H9 (cell line): Measurements from ENCODE around the gene RNF220. TPM values are rescaled to one million over a fixed set of nuclear protein-coding genes. Genes with fewer than 3 reads are reported as not detected.

Experiments
- DNase-seq: peaks from one replicate; pipeline ENCODE4 v3.0.0-alpha.2; 2017
- H2AFZ ChIP-seq: one replicate; pipeline ENCODE4 v1.6.1; 2013; ENCODE audit warnings: mild to moderate bottlenecking, low read length, control low read depth, moderate library complexity
- H2AK5ac ChIP-seq: 2 replicates; pipeline ENCODE4 v1.6.1; 2013; ENCODE audit warnings: low read length, control low read depth, mixed read lengths; ENCODE audit not compliant: insufficient read length
- H2BK120ac ChIP-seq: one replicate; pipeline ENCODE4 v1.6.1; 2013; ENCODE audit warnings: low read depth, mild to moderate bottlenecking, low read length, control low read depth, inconsistent platforms; ENCODE audit not compliant: poor library complexity, severe bottlenecking
- H2BK12ac ChIP-seq: 2 replicates; pipeline ENCODE4 v1.6.1; 2013; ENCODE audit warnings: low read length, control low read depth, mixed read lengths, low read depth; ENCODE audit not compliant: insufficient read length
- H2BK15ac ChIP-seq: 2 replicates; pipeline ENCODE4 v1.6.1; 2013; ENCODE audit warnings: low read depth, low read length, control low read depth
- H2BK20ac ChIP-seq: one replicate; pipeline ENCODE4 v1.6.1; 2013; ENCODE audit warnings: low read depth, mild to moderate bottlenecking, low read length, control low read depth, inconsistent platforms; ENCODE audit not compliant: poor library complexity, severe bottlenecking
- H2BK5ac ChIP-seq: 2 replicates; pipeline ENCODE4 v1.6.1; 2013; ENCODE audit warnings: low read length, control low read depth, mixed read lengths; ENCODE audit not compliant: insufficient read length
- H3K14ac ChIP-seq: 2 replicates; pipeline ENCODE4 v1.6.1; 2013; ENCODE audit warnings: low read length, control low read depth; ENCODE audit not compliant: insufficient read depth
- H3K18ac ChIP-seq: 2 replicates; pipeline ENCODE4 v1.6.1; 2013; ENCODE audit warnings: low read depth, mild to moderate bottlenecking, mixed read lengths, low read length, control low read depth; ENCODE audit not compliant: insufficient read length
- H3K23ac ChIP-seq: 2 replicates; pipeline ENCODE4 v1.6.1; 2013; ENCODE audit warnings: low read length, control low read depth, mixed read lengths, low read depth; ENCODE audit not compliant: insufficient read length
- H3K23me2 ChIP-seq: 2 replicates; pipeline ENCODE4 v1.6.1; 2013; ENCODE audit warnings: low read depth, mild to moderate bottlenecking, mixed read lengths, low read length, control low read depth; ENCODE audit not compliant: insufficient read length, poor library complexity, severe bottlenecking
- H3K27ac ChIP-seq: 2 replicates; pipeline ENCODE4 v1.5.1; 2013; ENCODE audit warnings: low read length, control low read depth, mixed read lengths, low read depth; ENCODE audit not compliant: insufficient read length
- H3K27me3 ChIP-seq: 2 replicates; pipeline ENCODE4 v1.6.1; 2013; ENCODE audit warnings: low read length, control low read depth, inconsistent platforms; ENCODE audit not compliant: insufficient read depth
- H3K4ac ChIP-seq: 2 replicates; pipeline ENCODE4 v1.6.1; 2013; ENCODE audit warnings: low read depth, mild to moderate bottlenecking, control low read depth, inconsistent platforms, low read length, moderate library complexity
- H3K4me1 ChIP-seq: 2 replicates; pipeline ENCODE4 v1.6.1; 2013; ENCODE audit warnings: low read length, control low read depth, inconsistent platforms; ENCODE audit not compliant: insufficient read depth
- H3K4me2 ChIP-seq: 2 replicates; pipeline ENCODE4 v1.6.1; 2013; ENCODE audit warnings: low read length, control low read depth, mixed read lengths; ENCODE audit not compliant: insufficient read length, insufficient read depth
- H3K56ac ChIP-seq: 2 replicates; pipeline ENCODE4 v1.6.1; 2013; ENCODE audit warnings: low read depth, mild to moderate bottlenecking, mixed read lengths, low read length, control low read depth; ENCODE audit not compliant: insufficient read length
- H3K79me1 ChIP-seq: 2 replicates; pipeline ENCODE4 v1.6.1; 2013; ENCODE audit warnings: low read depth, mild to moderate bottlenecking, moderate library complexity, low read length, control low read depth, inconsistent platforms; ENCODE audit not compliant: insufficient read depth, poor library complexity, severe bottlenecking
- H3K79me2 ChIP-seq: 2 replicates; pipeline ENCODE4 v1.6.1; 2013; ENCODE audit warnings: low read length, control low read depth, inconsistent platforms; ENCODE audit not compliant: insufficient read depth
- H3K9ac ChIP-seq: 2 replicates; pipeline ENCODE4 v1.6.1; 2013; ENCODE audit warnings: low read length, control low read depth, mixed read lengths; ENCODE audit not compliant: insufficient read length; ENCODE audit errors: extremely low read depth
- H3K9me3 ChIP-seq: one replicate; pipeline ENCODE4 v1.6.1; 2013; ENCODE audit warnings: low read depth, low read length, inconsistent platforms; ENCODE audit not compliant: control insufficient read depth
- H3T11ph ChIP-seq: one replicate; pipeline ENCODE4 v1.6.1; 2013; ENCODE audit warnings: mild to moderate bottlenecking, low read length, control low read depth, inconsistent platforms
- H4K20me1 ChIP-seq: one replicate; pipeline ENCODE4 v1.6.1; 2013; ENCODE audit not compliant: control insufficient read depth, insufficient read length, insufficient read depth
- H4K5ac ChIP-seq: 2 replicates; pipeline ENCODE4 v1.6.1; 2013; ENCODE audit warnings: low read depth, mild to moderate bottlenecking, mixed read lengths, low read length, control low read depth; ENCODE audit not compliant: insufficient read length
- H4K8ac ChIP-seq: replicated peaks from 2 replicates; pipeline ENCODE4 v1.6.1; 2013; ENCODE audit warnings: low read length, control low read depth, mixed read lengths, low read depth; ENCODE audit not compliant: insufficient read length
- H4K91ac ChIP-seq: 2 replicates; pipeline ENCODE4 v1.6.1; 2013; ENCODE audit warnings: low read depth, mild to moderate bottlenecking, moderate library complexity, mixed read lengths, low read length, control low read depth; ENCODE audit not compliant: insufficient read length
- H3K27ac Mint-ChIP-seq, 3 experiments: 2 replicates in 2 of 3; 3 replicates in 1 of 3; pipeline ENCODE4 v1.8.0; 2020 to 2021; ENCODE audit warnings: mixed read lengths in 3 of 3, mild to moderate bottlenecking in 1 of 3, moderate library complexity in 1 of 3
- H3K27me3 Mint-ChIP-seq: 2 replicates; pipeline ENCODE4 v1.8.0; 2021; ENCODE audit warnings: low read depth, mild to moderate bottlenecking, moderate library complexity, mixed read lengths
- H3K36me3 Mint-ChIP-seq, 3 experiments: 2 replicates in 2 of 3; 3 replicates in 1 of 3; pipeline ENCODE4 v1.8.0; 2020 to 2021; ENCODE audit warnings: low read depth in 3 of 3, mixed read lengths in 3 of 3; ENCODE audit not compliant: insufficient read depth in 1 of 3
- H3K4me1 Mint-ChIP-seq, 2 experiments: 2 replicates each; pipeline ENCODE4 v1.8.0; 2020; ENCODE audit warnings: mixed read lengths in 2 of 2
- H3K4me3 Mint-ChIP-seq, 2 experiments: 2 replicates in 1 of 2; 3 replicates in 1 of 2; pipeline ENCODE4 v1.8.0; 2020 to 2021; ENCODE audit warnings: mild to moderate bottlenecking in 2 of 2, mixed read lengths in 2 of 2, moderate library complexity in 1 of 2
- H3K9me3 Mint-ChIP-seq, 2 experiments: 2 replicates in 1 of 2; 3 replicates in 1 of 2; pipeline ENCODE4 v1.8.0; 2020; ENCODE audit warnings: mild to moderate bottlenecking in 2 of 2, mixed read lengths in 2 of 2, moderate library complexity in 1 of 2
- WGBS: extraction: QIAGEN DNeasy Blood & Tissue Kit; methylation state at CpG from one replicate; pipeline ENCODE4 v1.1.7; 2013; ENCODE audit warnings: missing lambda C conversion rate, low lambda C conversion rate, mixed read lengths; ENCODE audit not compliant: insufficient read length; ENCODE audit errors: extremely low coverage; 5-methylcytosine and 5-hydroxymethylcytosine counted together
- microRNA-seq: library from miRNA; unstranded; fragments of <30 nt; microRNA quantifications from one replicate; pipeline ENCODE4, GENCODE V29; 2020; ENCODE audit warnings: borderline microRNAs expressed
- total RNA-seq: library from RNA; stranded (reverse); gene quantifications from 2 replicates; pipeline ENCODE4 v1.2.1, GENCODE V29; 2021
- TF ChIP-seq, protein P1 (sequence below): fragments of 200-600 bp; sonication (generic); conservative IDR thresholded peaks from 3 replicates; pipeline ENCODE4 v1.8.0; 2021; ENCODE audit warnings: antibody characterized with exemption, mild to moderate bottlenecking

Gene RNF220
- total RNA-seq, 1 experiment from 2014 or later: 109 TPM

DNA sequence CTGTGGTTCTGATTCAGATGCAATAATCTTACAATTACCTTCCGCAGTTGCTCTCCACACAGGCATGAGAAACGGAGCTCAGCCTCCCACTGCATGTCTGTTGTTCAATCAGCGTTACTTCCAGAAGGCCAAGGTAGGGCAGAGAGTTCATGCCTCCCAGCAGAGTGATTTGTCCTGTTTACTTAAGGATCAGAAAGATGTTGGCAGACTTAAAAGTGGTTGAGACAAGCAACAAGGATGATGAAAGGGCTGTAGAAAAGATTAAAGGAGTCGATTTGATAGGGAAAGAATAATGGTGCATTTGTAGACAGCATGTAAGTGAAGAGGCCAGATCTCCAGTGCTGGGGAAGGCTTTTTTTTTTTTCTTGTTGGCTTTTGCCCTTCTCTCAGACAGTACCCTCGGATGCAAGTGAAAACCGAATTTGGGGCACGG is 296.1 kb downstream of the RNF220 start:
- Histone ChIP-seq H2AFZ (no peak overlapping the region), H3K4ac (no peak overlapping the region), H2BK12ac (no peak overlapping the region), H3K4me1 (no peaks in the 10 kb centered on the region), H2BK5ac (no peak overlapping the region), H3K56ac (no peak overlapping the region), H3K27me3 (no peaks in the 10 kb centered on the region), H3K79me1 (no peaks in the 10 kb centered on the region), H3K23ac (no peak overlapping the region), H4K8ac (no peak overlapping the region), H3K79me2 (no peaks in the 10 kb centered on the region), H2BK15ac (no peak overlapping the region), H3K14ac (no peak overlapping the region), H4K20me1 (no peaks in the 10 kb centered on the region), H4K5ac (no peak overlapping the region), H2BK120ac (no peak overlapping the region), H3T11ph (no peak overlapping the region), H3K27ac (no peak overlapping the region), H3K9ac (no peak overlapping the region), H3K23me2 (no peaks in the 10 kb centered on the region), H3K18ac (no peak overlapping the region), H2AK5ac (no peak overlapping the region), H2BK20ac (no peak overlapping the region), H3K4me2 (no peak overlapping the region), H3K9me3 (no peaks in the 10 kb centered on the region), H4K91ac (no peak overlapping the region)
- WGBS: no CpG with 5 or more reads among the region's 7 CpGs
- Mint-ChIP-seq H3K27ac (0 out of 7 replicates have a peak overlapping the region, but pooled peaks of 1 of the 3 experiments have one; percentile 11), H3K4me1 (peaks cover 4% of the 10 kb centered on the region in 2 experiments; a peak in 2 of 4 replicates), H3K4me3 (no peak overlapping the region), H3K27me3 (peaks cover 5% of the 10 kb centered on the region; the same call in 1 of the 2 replicates), H3K9me3 (no peaks in the 10 kb centered on the region), H3K36me3 (no peaks in the 10 kb centered on the region)
- TF ChIP-seq, protein P1, sequence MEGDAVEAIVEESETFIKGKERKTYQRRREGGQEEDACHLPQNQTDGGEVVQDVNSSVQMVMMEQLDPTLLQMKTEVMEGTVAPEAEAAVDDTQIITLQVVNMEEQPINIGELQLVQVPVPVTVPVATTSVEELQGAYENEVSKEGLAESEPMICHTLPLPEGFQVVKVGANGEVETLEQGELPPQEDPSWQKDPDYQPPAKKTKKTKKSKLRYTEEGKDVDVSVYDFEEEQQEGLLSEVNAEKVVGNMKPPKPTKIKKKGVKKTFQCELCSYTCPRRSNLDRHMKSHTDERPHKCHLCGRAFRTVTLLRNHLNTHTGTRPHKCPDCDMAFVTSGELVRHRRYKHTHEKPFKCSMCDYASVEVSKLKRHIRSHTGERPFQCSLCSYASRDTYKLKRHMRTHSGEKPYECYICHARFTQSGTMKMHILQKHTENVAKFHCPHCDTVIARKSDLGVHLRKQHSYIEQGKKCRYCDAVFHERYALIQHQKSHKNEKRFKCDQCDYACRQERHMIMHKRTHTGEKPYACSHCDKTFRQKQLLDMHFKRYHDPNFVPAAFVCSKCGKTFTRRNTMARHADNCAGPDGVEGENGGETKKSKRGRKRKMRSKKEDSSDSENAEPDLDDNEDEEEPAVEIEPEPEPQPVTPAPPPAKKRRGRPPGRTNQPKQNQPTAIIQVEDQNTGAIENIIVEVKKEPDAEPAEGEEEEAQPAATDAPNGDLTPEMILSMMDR: no peak
- DNase-seq: no peak

Small RNAs within 50 kb of the gene (microRNA-seq; reads per million reads assigned to microRNA genes)
- gene MIR5584: not detected

Other genes starting within 250 kb of the RNF220 start
- gene DMAP1, start 191.8 kb upstream of the RNF220 start, total RNA-seq: 54.7 and 55.3 TPM in 2 replicates
- gene ERI3, start 50.0 kb upstream of the RNF220 start, total RNA-seq: 59.7 and 61.6 TPM in 2 replicates